WTC11 (cell line): ENCODE measurements around the gene CNOT8.

ENCODE experiments used
- E2F1 ChIP-seq: sonication (generic); formaldehyde crosslinking; IDR thresholded peaks from 2 replicates; pipeline ENCODE4 v1.8.0; 2022; ENCODE audit warnings: mild to moderate bottlenecking, missing genetic modification reagents
- NR2C2 ChIP-seq: sonication (generic); formaldehyde crosslinking; IDR thresholded peaks from 2 replicates; pipeline ENCODE4 v1.8.0; 2022; ENCODE audit warnings: mild to moderate bottlenecking, missing genetic modification reagents
- NR3C1 ChIP-seq: sonication (generic); formaldehyde crosslinking; conservative IDR thresholded peaks from 2 replicates; pipeline ENCODE4 v1.8.1; 2023; ENCODE audit warnings: low read depth, mild to moderate bottlenecking, missing genetic modification reagents
- SP1 ChIP-seq: sonication (generic); formaldehyde crosslinking; conservative IDR thresholded peaks from 2 replicates; pipeline ENCODE4 v1.8.1; 2022; ENCODE audit warnings: missing genetic modification reagents
- TF ChIP-seq, protein P1 (sequence below): fragments of 200-600 bp; IDR thresholded peaks from 2 replicates; pipeline ENCODE4 v1.8.0; 2022; ENCODE audit warnings: antibody characterized with exemption
- TF ChIP-seq, protein P2 (sequence below): sonication (generic); formaldehyde crosslinking; IDR thresholded peaks from 2 replicates; pipeline ENCODE4 v1.8.1; 2023; ENCODE audit warnings: mild to moderate bottlenecking, missing genetic modification reagents, moderate library complexity
- TF ChIP-seq, protein P3 (sequence below): sonication (generic); formaldehyde crosslinking; IDR thresholded peaks from 2 replicates; pipeline ENCODE4 v1.8.1; 2023; ENCODE audit warnings: mild to moderate bottlenecking, missing genetic modification reagents

DNA sequence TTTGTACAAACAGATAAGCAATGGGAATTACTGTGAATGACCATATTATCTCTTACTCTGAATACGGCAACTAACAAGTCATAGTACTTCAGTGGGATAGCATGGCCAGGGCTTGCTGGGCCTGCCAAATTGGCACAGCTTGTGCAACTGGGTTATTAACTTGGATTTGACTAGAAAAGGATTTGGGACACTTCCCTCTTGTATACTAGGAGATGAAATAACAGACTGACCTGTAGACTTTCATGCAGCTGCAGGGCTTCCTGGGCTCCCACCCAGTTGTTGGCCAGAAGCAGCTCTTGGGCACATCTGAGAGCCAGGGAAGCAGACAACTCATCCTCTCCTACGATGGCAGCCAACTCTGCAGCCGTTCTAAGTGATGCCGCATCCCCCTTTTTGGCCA, 39.8 kb downstream of the CNOT8 start:
- TF ChIP-seq, protein P1, sequence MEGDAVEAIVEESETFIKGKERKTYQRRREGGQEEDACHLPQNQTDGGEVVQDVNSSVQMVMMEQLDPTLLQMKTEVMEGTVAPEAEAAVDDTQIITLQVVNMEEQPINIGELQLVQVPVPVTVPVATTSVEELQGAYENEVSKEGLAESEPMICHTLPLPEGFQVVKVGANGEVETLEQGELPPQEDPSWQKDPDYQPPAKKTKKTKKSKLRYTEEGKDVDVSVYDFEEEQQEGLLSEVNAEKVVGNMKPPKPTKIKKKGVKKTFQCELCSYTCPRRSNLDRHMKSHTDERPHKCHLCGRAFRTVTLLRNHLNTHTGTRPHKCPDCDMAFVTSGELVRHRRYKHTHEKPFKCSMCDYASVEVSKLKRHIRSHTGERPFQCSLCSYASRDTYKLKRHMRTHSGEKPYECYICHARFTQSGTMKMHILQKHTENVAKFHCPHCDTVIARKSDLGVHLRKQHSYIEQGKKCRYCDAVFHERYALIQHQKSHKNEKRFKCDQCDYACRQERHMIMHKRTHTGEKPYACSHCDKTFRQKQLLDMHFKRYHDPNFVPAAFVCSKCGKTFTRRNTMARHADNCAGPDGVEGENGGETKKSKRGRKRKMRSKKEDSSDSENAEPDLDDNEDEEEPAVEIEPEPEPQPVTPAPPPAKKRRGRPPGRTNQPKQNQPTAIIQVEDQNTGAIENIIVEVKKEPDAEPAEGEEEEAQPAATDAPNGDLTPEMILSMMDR: no peak
- no peak for TF ChIP-seq SP1 (CRISPR knock-in tag)
- no peak for TF ChIP-seq NR2C2 (CRISPR knock-in tag)
- TF ChIP-seq, protein P2, sequence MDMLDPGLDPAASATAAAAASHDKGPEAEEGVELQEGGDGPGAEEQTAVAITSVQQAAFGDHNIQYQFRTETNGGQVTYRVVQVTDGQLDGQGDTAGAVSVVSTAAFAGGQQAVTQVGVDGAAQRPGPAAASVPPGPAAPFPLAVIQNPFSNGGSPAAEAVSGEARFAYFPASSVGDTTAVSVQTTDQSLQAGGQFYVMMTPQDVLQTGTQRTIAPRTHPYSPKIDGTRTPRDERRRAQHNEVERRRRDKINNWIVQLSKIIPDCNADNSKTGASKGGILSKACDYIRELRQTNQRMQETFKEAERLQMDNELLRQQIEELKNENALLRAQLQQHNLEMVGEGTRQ (CRISPR knock-in tag): no peak
- TF ChIP-seq, protein P3, sequence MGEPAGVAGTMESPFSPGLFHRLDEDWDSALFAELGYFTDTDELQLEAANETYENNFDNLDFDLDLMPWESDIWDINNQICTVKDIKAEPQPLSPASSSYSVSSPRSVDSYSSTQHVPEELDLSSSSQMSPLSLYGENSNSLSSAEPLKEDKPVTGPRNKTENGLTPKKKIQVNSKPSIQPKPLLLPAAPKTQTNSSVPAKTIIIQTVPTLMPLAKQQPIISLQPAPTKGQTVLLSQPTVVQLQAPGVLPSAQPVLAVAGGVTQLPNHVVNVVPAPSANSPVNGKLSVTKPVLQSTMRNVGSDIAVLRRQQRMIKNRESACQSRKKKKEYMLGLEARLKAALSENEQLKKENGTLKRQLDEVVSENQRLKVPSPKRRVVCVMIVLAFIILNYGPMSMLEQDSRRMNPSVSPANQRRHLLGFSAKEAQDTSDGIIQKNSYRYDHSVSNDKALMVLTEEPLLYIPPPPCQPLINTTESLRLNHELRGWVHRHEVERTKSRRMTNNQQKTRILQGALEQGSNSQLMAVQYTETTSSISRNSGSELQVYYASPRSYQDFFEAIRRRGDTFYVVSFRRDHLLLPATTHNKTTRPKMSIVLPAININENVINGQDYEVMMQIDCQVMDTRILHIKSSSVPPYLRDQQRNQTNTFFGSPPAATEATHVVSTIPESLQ (CRISPR knock-in tag): no peak
- no peak for TF ChIP-seq NR3C1 (CRISPR knock-in tag)
- TF ChIP-seq E2F1 (CRISPR knock-in tag): no peak
